Neuronal stem cell (in vitro differentiated cells): ENCODE data around the gene ZNF565. TPM values are rescaled to one million over a fixed set of nuclear protein-coding genes. Genes with fewer than 3 reads are reported as not detected.

Experiments used
- DNase-seq: peaks from one replicate; pipeline ENCODE4 v3.0.0-alpha.2; 2013; ENCODE audit warnings: low spot score
- H2AFZ ChIP-seq: one replicate; pipeline ENCODE4 v1.6.1; 2013; ENCODE audit warnings: mild to moderate bottlenecking, low read length, inconsistent platforms
- H2AK5ac ChIP-seq: 2 replicates; pipeline ENCODE4 v1.6.1; 2013; ENCODE audit warnings: low read depth, mild to moderate bottlenecking, inconsistent platforms, low read length, moderate library complexity, mixed read lengths
- H2BK120ac ChIP-seq: 2 replicates; pipeline ENCODE4 v1.6.1; 2013; ENCODE audit warnings: low read depth, mild to moderate bottlenecking, inconsistent platforms, low read length, moderate library complexity, mixed read lengths
- H2BK12ac ChIP-seq: one replicate; pipeline ENCODE4 v1.6.1; 2013; ENCODE audit warnings: low read length, inconsistent platforms
- H2BK15ac ChIP-seq: 2 replicates; pipeline ENCODE4 v1.6.1; 2013; ENCODE audit warnings: mild to moderate bottlenecking, low read length, inconsistent platforms, mixed read lengths
- H2BK5ac ChIP-seq: one replicate; pipeline ENCODE4 v1.6.1; 2013; ENCODE audit warnings: inconsistent platforms, mild to moderate bottlenecking, low read length, moderate library complexity
- H3K14ac ChIP-seq: one replicate; pipeline ENCODE4 v1.6.1; 2013; ENCODE audit warnings: low read length, inconsistent platforms
- H3K18ac ChIP-seq: 2 replicates; pipeline ENCODE4 v1.6.1; 2013; ENCODE audit warnings: low read length, inconsistent platforms
- H3K23ac ChIP-seq: 2 replicates; pipeline ENCODE4 v1.6.1; 2013; ENCODE audit warnings: low read depth, mild to moderate bottlenecking, mixed read lengths, low read length, inconsistent platforms; ENCODE audit not compliant: poor library complexity
- H3K27ac ChIP-seq: replicated peaks from 3 replicates; pipeline ENCODE4 v1.5.1; 2013; ENCODE audit warnings: low read length, inconsistent platforms
- H3K27me3 ChIP-seq, 3 experiments: 2 replicates each; pipeline ENCODE4 v1.6.1; 2013; ENCODE audit warnings: low read length in 3 of 3, mild to moderate bottlenecking in 2 of 3, inconsistent platforms in 1 of 3, low read depth in 1 of 3, mixed read lengths in 1 of 3, moderate library complexity in 1 of 3; ENCODE audit not compliant: control insufficient read depth in 3 of 3, insufficient read depth in 3 of 3
- H3K36me3 ChIP-seq, 2 donors: replicated peaks in 1 of 2; 2 replicates each; pipeline ENCODE4 v1.6.1; 2013; ENCODE audit warnings: low read length in 2 of 2; ENCODE audit not compliant: control insufficient read depth in 2 of 2, insufficient read depth in 2 of 2
- H3K4ac ChIP-seq: 2 replicates; pipeline ENCODE4 v1.6.1; 2013; ENCODE audit warnings: inconsistent platforms, mild to moderate bottlenecking, low read length, moderate library complexity
- H3K4me1 ChIP-seq, 2 donors: 1 replicate in 1 of 2; 2 replicates in 1 of 2; pipeline ENCODE4 v1.6.1; 2013; ENCODE audit warnings: low read length in 2 of 2, low read depth in 1 of 2; ENCODE audit not compliant: control insufficient read depth in 2 of 2, insufficient read depth in 1 of 2
- H3K4me2 ChIP-seq: one replicate; pipeline ENCODE4 v1.6.1; 2013; ENCODE audit warnings: mild to moderate bottlenecking, low read length, inconsistent platforms; ENCODE audit not compliant: insufficient read depth, poor library complexity, severe bottlenecking
- H3K4me3 ChIP-seq, 2 donors: 2 replicates each; pipeline ENCODE4 v1.5.1; 2013; ENCODE audit warnings: low read length in 2 of 2, mild to moderate bottlenecking in 2 of 2, inconsistent platforms in 1 of 2, moderate library complexity in 1 of 2
- H3K79me1 ChIP-seq: one replicate; pipeline ENCODE4 v1.6.1; 2013; ENCODE audit warnings: low read depth, mild to moderate bottlenecking, inconsistent platforms, low read length, moderate library complexity
- H3K9ac ChIP-seq: one replicate; pipeline ENCODE4 v1.6.1; 2013; ENCODE audit warnings: mild to moderate bottlenecking, low read depth, low read length, inconsistent platforms; ENCODE audit not compliant: poor library complexity
- H3K9me3 ChIP-seq, 2 donors: replicated peaks in 1 of 2; 2 replicates each; pipeline versions ENCODE3 to v1.6.1; 2013; ENCODE audit warnings: low read length in 2 of 2, mild to moderate bottlenecking in 2 of 2, inconsistent platforms in 1 of 2, low read depth in 1 of 2, mixed read lengths in 1 of 2, moderate library complexity in 1 of 2; ENCODE audit not compliant: control insufficient read depth in 2 of 2, insufficient read depth in 1 of 2
- H4K8ac ChIP-seq: one replicate; pipeline ENCODE4 v1.6.1; 2013; ENCODE audit warnings: low read depth, mild to moderate bottlenecking, inconsistent platforms, low read length, moderate library complexity
- H4K91ac ChIP-seq: one replicate; pipeline ENCODE4 v1.6.1; 2013; ENCODE audit warnings: low read length, low read depth, mild to moderate bottlenecking, inconsistent platforms; ENCODE audit not compliant: poor library complexity
- WGBS, 2 donors: extraction: QIAGEN DNeasy Blood & Tissue Kit; methylation state at CpG; one replicate each; pipeline ENCODE4 v1.1.7; 2013; ENCODE audit warnings: missing lambda C conversion rate in 2 of 2, mixed read lengths in 1 of 2; ENCODE audit not compliant: insufficient read length in 2 of 2, insufficient replicate concordance in 1 of 2; ENCODE audit errors: extremely low coverage in 2 of 2; 5-methylcytosine and 5-hydroxymethylcytosine counted together
- polyA plus RNA-seq, 2 experiments: library from polyadenylated mRNA; stranded (reverse); fragments of 200-250 nt; gene quantifications; one replicate each; pipeline ENCODE4 v1.2.3, GENCODE V29; 2013

ZNF565 gene
- 1.9 TPM for polyA plus RNA-seq (2013, experiment 1 of 2)
- 1.6 TPM for polyA plus RNA-seq (2013, experiment 2 of 2)

GRCh38 chr19:36214386-36215275 is at the start of gene ZNF565, which contains the start of gene ZNF146:
ZNF565 (minus strand) TSS chr19:36214665; CDS start chr19:36201985, 12,680 bp downstream.
ZNF146 (plus strand) TSS chr19:36215106; CDS start chr19:36236441, 21,335 bp downstream.
- H3K23ac ChIP-seq, result peak within 1 kb of the TSS; percentile 95
- peak within 1 kb of the TSS; percentile 32 for H3K4ac ChIP-seq
- H2AFZ ChIP-seq, result peak within 1 kb of the TSS; percentile 94
- H3K4me3 ChIP-seq, result peak within 1 kb of the TSS; percentile 80 to 92
- H3K36me3 ChIP-seq, result peaks cover 3 to 33% of the 10 kb centered on the region in 2 donors
- peak within 1 kb of the TSS; percentile 79 for H3K4me2 ChIP-seq
- H2BK15ac ChIP-seq, result peak within 1 kb of the TSS; percentile 66
- H2AK5ac ChIP-seq, result peak within 1 kb of the TSS; percentile 9
- WGBS, 2 donors, result no CpG with 5 or more reads among the region's 73 CpGs
- peaks cover 5% of the 10 kb centered on the region for H3K79me1 ChIP-seq
- H2BK5ac ChIP-seq, result peak within 1 kb of the TSS; percentile 98
- H3K4me1 ChIP-seq, result peaks cover 5 to 6% of the 10 kb centered on the region in 2 donors
- DNase-seq, result peak; percentile 98
- H3K27ac ChIP-seq, result peak within 1 kb of the TSS; percentile 81
- no peaks in the 10 kb centered on the region for H3K27me3 ChIP-seq
- H3K9ac ChIP-seq, result peak within 1 kb of the TSS; percentile 98
- peak within 1 kb of the TSS; percentile 94 for H2BK12ac ChIP-seq
- peaks cover 0 to 33% of the 10 kb centered on the region in 2 donors for H3K9me3 ChIP-seq
- peak within 1 kb of the TSS; percentile 47 for H4K91ac ChIP-seq
- H4K8ac ChIP-seq, result peak within 1 kb of the TSS; percentile 88
- peak within 1 kb of the TSS; percentile 99 for H3K18ac ChIP-seq
- H3K14ac ChIP-seq, result peak within 1 kb of the TSS; percentile 99
- H2BK120ac ChIP-seq, result no peak within 1 kb of the TSS

- Histone ChIP-seq H4K91ac (no peak overlapping the region), H2BK5ac (no peak overlapping the region), H3K9ac (no peak overlapping the region), H2BK120ac (no peak overlapping the region), H3K4me3 (no peak overlapping the region), H3K14ac (no peak overlapping the region), H4K8ac (no peak overlapping the region), H3K4ac (no peak overlapping the region), H3K23ac (no peak overlapping the region), H3K9me3 (peaks cover 4 to 6% of the 10 kb centered on the region in 2 donors), H3K36me3 (no peaks in the 10 kb centered on the region), H3K27ac (no peak overlapping the region), H3K27me3 (no peaks in the 10 kb centered on the region), H3K18ac (no peak overlapping the region), H2AFZ (no peak overlapping the region), H2AK5ac (no peak overlapping the region), H3K4me2 (no peak overlapping the region), H2BK15ac (no peak overlapping the region), H3K4me1 (no peaks in the 10 kb centered on the region), H3K79me1 (no peaks in the 10 kb centered on the region), H2BK12ac (no peak overlapping the region)
- no CpG with 5 or more reads among the region's 20 CpGs for WGBS, 2 donors
- no peak for DNase-seq
Observed at GRCh38 chr19:36259211-36259610, 44.7 kb upstream of the ZNF565 start.

GRCh38 chr19:36258028-36258875 is 43.8 kb upstream of the ZNF565 start:
- H3K9ac ChIP-seq, result no peak overlapping the region
- no peaks in the 10 kb centered on the region for H3K27me3 ChIP-seq
- no peak overlapping the region for H3K18ac ChIP-seq
- no peak overlapping the region for H3K23ac ChIP-seq
- H2BK5ac ChIP-seq, result no peak overlapping the region
- H3K79me1 ChIP-seq, result no peaks in the 10 kb centered on the region
- H4K91ac ChIP-seq, result no peak overlapping the region
- WGBS, 2 donors, result no CpG with 5 or more reads among the region's 29 CpGs
- H2AK5ac ChIP-seq, result peak overlapping the region; percentile 28
- H3K4me2 ChIP-seq, result no peak overlapping the region
- H2BK15ac ChIP-seq, result no peak overlapping the region
- H3K36me3 ChIP-seq, result no peaks in the 10 kb centered on the region
- H3K4ac ChIP-seq, result no peak overlapping the region
- H2BK12ac ChIP-seq, result no peak overlapping the region
- no peak overlapping the region for H4K8ac ChIP-seq
- peaks cover 6% of the 10 kb centered on the region in 2 donors for H3K9me3 ChIP-seq
- DNase-seq, result no peak
- H3K4me1 ChIP-seq, result no peaks in the 10 kb centered on the region
- no peak overlapping the region for H3K14ac ChIP-seq
- no peak overlapping the region for H3K27ac ChIP-seq
- no peak overlapping the region for H2AFZ ChIP-seq
- H3K4me3 ChIP-seq, result peak overlapping the region in 1 of 2 donors; percentile 42
- no peak overlapping the region for H2BK120ac ChIP-seq
